ENCODE measurements around the gene ADRB1. TPM values are rescaled to one million over a fixed set of nuclear protein-coding genes. Genes with fewer than 3 reads are reported as not detected.

Gene ADRB1
- total and polyA plus RNA-seq, 4 donors, result 6.6 to 21.4 (median 7.9) TPM

DNA sequence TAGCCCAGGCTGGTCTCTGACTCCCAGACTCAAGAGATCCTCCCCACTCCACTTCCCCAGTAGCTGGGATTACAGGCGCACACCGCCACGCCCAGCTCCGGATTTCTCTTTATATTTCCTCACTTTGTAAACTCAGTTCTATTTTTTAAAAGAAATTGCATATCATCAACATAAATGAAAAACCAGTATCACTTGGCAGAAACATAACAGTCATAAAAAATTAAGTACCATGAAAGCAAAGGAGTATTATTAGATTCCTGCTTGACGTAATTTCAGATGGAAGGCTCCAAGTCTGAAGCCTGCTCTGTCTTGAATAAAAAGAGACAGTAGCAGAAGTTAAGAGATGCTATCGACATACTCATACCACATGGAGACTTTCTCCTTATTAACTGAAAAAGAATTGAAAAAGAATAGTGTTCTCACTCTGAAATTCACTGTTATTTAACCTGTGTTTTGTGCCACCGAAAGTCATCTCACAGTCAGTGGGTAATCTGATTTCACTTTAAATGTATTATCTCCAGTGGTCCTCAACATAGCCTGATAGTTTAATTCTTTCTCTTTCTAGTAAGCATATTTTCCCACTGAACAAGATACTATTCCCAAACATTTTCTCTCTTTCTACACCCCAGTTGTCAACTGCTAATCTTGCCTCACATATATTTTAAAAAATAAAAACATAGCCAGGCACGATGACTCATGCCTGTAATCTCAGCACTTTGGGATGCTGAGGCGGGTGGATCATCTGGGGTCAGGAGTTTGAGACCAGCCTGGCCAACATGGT, 40.3 kb upstream of the ADRB1 start:
- no peaks in the 10 kb centered on the region for H3K27me3 ChIP-seq (ENCODE audit: control insufficient read depth in 3 of 3, insufficient read depth in 3 of 3, low read length in 2 of 3)
- no peak for ATAC-seq (ENCODE audit: insufficient read depth, low FRiP score)
- TF ChIP-seq, protein P1, sequence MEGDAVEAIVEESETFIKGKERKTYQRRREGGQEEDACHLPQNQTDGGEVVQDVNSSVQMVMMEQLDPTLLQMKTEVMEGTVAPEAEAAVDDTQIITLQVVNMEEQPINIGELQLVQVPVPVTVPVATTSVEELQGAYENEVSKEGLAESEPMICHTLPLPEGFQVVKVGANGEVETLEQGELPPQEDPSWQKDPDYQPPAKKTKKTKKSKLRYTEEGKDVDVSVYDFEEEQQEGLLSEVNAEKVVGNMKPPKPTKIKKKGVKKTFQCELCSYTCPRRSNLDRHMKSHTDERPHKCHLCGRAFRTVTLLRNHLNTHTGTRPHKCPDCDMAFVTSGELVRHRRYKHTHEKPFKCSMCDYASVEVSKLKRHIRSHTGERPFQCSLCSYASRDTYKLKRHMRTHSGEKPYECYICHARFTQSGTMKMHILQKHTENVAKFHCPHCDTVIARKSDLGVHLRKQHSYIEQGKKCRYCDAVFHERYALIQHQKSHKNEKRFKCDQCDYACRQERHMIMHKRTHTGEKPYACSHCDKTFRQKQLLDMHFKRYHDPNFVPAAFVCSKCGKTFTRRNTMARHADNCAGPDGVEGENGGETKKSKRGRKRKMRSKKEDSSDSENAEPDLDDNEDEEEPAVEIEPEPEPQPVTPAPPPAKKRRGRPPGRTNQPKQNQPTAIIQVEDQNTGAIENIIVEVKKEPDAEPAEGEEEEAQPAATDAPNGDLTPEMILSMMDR (IDR thresholded peaks at IDR 0.05; ENCODE audit: control extremely low read depth, extremely low read depth), result no peak
- no peak overlapping the region for H3K27ac ChIP-seq (ENCODE audit: low read depth in 1 of 2, low read length in 1 of 2)
- no peaks in the 10 kb centered on the region for H3K9me3 ChIP-seq (ENCODE audit: control insufficient read depth in 4 of 4, insufficient read depth in 3 of 4, low read length in 3 of 4)
- no peak for DNase-seq
- no peaks in the 10 kb centered on the region for H3K4me1 ChIP-seq (ENCODE audit: control insufficient read depth in 5 of 5, insufficient read depth in 5 of 5, low read length in 5 of 5)
- 88 to 94% methylated on average over 9 of the region's 9 CpGs for WGBS, 2 donors
- no peak overlapping the region for H3K4me3 ChIP-seq
- no peaks in the 10 kb centered on the region for H3K36me3 ChIP-seq (ENCODE audit: control insufficient read depth in 4 of 4, insufficient read depth in 4 of 4, low read length in 4 of 4)
- H3K9ac ChIP-seq (ENCODE audit: insufficient read depth in 1 of 2, low read length in 2 of 2), result no peak overlapping the region

DNA sequence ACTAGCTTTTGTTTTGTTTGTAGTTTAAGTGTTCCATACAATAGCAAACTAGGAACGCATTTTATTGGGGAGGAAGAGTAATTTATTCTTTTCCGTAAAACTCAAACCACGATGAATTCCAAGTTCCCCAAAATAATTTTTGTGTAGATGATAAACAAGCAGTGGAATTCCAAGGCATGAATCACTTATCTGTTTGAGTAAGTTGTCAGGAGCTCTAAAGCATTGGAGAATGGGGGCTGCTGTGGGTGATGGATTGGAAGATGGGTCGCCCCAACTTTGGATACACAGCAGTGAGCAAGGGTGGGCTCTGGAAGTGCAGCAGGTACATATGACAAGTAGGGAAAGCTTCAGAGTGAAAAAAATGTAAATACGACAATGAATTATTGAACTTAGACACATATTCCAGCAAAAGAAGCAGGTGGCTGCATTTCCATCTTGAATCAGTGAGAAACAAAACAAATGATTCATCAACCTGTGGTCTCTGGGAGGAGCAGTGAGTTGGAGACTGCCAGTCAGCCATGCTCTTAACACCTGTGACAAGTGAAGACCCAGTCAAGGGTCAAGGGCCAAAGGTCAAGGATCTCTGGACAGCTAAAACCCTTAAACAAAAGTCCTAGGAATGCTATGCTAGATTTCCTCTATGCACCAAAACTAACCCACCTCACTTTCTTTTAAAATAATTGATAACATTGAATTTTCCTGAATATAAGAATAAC, 34.2 kb upstream of the ADRB1 start:
- Histone ChIP-seq H3K27me3 (ENCODE audit: control insufficient read depth in 3 of 3, insufficient read depth in 3 of 3, low read length in 2 of 3) (no peaks in the 10 kb centered on the region), H3K9ac (ENCODE audit: insufficient read depth in 1 of 2, low read length in 2 of 2) (no peak overlapping the region), H3K9me3 (ENCODE audit: control insufficient read depth in 4 of 4, insufficient read depth in 3 of 4, low read length in 3 of 4) (no peaks in the 10 kb centered on the region), H3K4me1 (ENCODE audit: control insufficient read depth in 5 of 5, insufficient read depth in 5 of 5, low read length in 5 of 5) (no peaks in the 10 kb centered on the region), H3K36me3 (ENCODE audit: control insufficient read depth in 4 of 4, insufficient read depth in 4 of 4, low read length in 4 of 4) (no peaks in the 10 kb centered on the region), H3K4me3 (no peak overlapping the region), H3K27ac (ENCODE audit: low read depth in 1 of 2, low read length in 1 of 2) (no peak overlapping the region)
- DNase-seq (no peak), ATAC-seq (ENCODE audit: insufficient read depth, low FRiP score) (no peak)
- WGBS, 2 donors, result 73 to 78% methylated on average over 5 of the region's 5 CpGs
- TF ChIP-seq, protein P1 (IDR thresholded peaks at IDR 0.05; ENCODE audit: control extremely low read depth, extremely low read depth), result no peak

DNA sequence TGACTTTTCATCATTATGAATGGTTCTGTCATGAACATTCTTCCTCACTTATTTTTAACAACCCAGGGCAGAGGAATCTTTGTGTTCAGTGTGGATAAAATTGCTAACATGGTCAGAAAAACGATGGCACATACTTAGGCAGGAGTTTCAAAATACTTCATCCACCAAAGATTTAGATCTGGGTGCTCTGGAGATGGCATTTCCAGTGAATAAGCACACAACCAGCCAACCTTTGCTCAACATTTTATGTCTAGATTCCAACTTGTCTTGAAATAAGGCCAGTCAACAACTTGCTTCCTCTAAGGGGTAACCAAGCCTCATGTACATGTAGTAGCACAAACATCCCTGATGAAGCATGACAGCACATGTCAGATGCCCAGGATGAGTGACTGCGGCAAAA, 33.4 kb upstream of the ADRB1 start:
- DNase-seq (no peak), ATAC-seq (ENCODE audit: insufficient read depth, low FRiP score) (no peak)
- TF ChIP-seq, protein P1 (IDR thresholded peaks at IDR 0.05; ENCODE audit: control extremely low read depth, extremely low read depth), result no peak
- no peaks in the 10 kb centered on the region for H3K4me1 ChIP-seq (ENCODE audit: control insufficient read depth in 5 of 5, insufficient read depth in 5 of 5, low read length in 5 of 5)
- no peak overlapping the region for H3K27ac ChIP-seq (ENCODE audit: low read depth in 1 of 2, low read length in 1 of 2)
- WGBS, 2 donors, result 74 to 82% methylated on average over 2 of the region's 2 CpGs
- H3K27me3 ChIP-seq (ENCODE audit: control insufficient read depth in 3 of 3, insufficient read depth in 3 of 3, low read length in 2 of 3), result no peaks in the 10 kb centered on the region
- H3K9ac ChIP-seq (ENCODE audit: insufficient read depth in 1 of 2, low read length in 2 of 2), result no peak overlapping the region
- H3K4me3 ChIP-seq, result no peak overlapping the region
- H3K9me3 ChIP-seq (ENCODE audit: control insufficient read depth in 4 of 4, insufficient read depth in 3 of 4, low read length in 3 of 4), result no peaks in the 10 kb centered on the region
- H3K36me3 ChIP-seq (ENCODE audit: control insufficient read depth in 4 of 4, insufficient read depth in 4 of 4, low read length in 4 of 4), result no peaks in the 10 kb centered on the region
